T-helper 1 cell treated with Interleukin-12 subunit alpha and Interleukin-12 subunit beta and Interleukin-4 antibody, amounts not matched to agents 30 μg/mL and 1 μg/mL, for 36 hours (primary cell): ENCODE results near the gene CTSW.
A peak's percentile ranks its signal among the peaks of the same experiment; 100 is the strongest.

ENCODE experiments used
- H3K27ac Mint-ChIP-seq: one replicate; pipeline ENCODE4 v1.8.0; 2021; ENCODE audit warnings: mild to moderate bottlenecking, mixed read lengths
- H3K27me3 Mint-ChIP-seq: one replicate; pipeline ENCODE4 v1.8.0; 2021; ENCODE audit warnings: low read depth, mixed read lengths
- H3K36me3 Mint-ChIP-seq: one replicate; pipeline ENCODE4 v1.8.0; 2021; ENCODE audit warnings: low read depth, mixed read lengths
- H3K4me1 Mint-ChIP-seq: one replicate; pipeline ENCODE4 v1.8.0; 2021; ENCODE audit warnings: low read depth, mixed read lengths
- H3K4me3 Mint-ChIP-seq: one replicate; pipeline ENCODE4 v1.8.0; 2021; ENCODE audit warnings: mild to moderate bottlenecking, moderate library complexity, mixed read lengths
- H3K9me3 Mint-ChIP-seq: one replicate; pipeline ENCODE4 v1.8.0; 2021; ENCODE audit warnings: mixed read lengths

The CTSW gene

DNA sequence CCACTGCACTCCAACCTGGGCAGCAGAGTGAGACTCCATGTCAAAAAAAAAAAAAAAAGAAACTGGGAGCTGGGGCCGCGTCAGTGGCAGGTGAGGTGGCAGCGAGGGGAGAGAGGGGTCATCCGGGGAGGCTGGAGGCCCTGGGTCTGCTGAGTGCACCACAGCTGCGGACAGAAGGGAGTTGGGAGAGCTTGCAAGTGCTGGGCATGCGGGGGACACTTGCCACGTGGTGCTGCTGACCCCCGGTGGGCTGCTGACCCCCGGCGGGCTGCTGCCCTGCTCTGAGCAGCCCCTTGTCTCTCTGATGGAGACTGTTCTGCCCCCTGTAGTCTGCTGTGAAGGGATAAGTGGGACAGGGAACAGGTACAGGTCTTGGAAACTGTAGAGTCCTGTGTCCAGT is 42.2 kb downstream of the CTSW start:
- peaks cover 19% of the 10 kb centered on the region for H3K36me3 Mint-ChIP-seq
- peak overlapping the region; percentile 17 for H3K27ac Mint-ChIP-seq
- H3K4me1 Mint-ChIP-seq, result peaks cover 13% of the 10 kb centered on the region
- H3K4me3 Mint-ChIP-seq, result no peak overlapping the region
- no peaks in the 10 kb centered on the region for H3K9me3 Mint-ChIP-seq
- H3K27me3 Mint-ChIP-seq, result no peaks in the 10 kb centered on the region

- peaks cover 13% of the 10 kb centered on the region for H3K4me1 Mint-ChIP-seq
- peaks cover 21% of the 10 kb centered on the region for H3K36me3 Mint-ChIP-seq
- H3K27me3 Mint-ChIP-seq, result no peaks in the 10 kb centered on the region
- no peak overlapping the region for H3K4me3 Mint-ChIP-seq
- H3K9me3 Mint-ChIP-seq, result no peaks in the 10 kb centered on the region
- H3K27ac Mint-ChIP-seq, result no peak overlapping the region
Observed at GRCh38 chr11:65922565-65922964, 42.9 kb downstream of the CTSW start.

DNA sequence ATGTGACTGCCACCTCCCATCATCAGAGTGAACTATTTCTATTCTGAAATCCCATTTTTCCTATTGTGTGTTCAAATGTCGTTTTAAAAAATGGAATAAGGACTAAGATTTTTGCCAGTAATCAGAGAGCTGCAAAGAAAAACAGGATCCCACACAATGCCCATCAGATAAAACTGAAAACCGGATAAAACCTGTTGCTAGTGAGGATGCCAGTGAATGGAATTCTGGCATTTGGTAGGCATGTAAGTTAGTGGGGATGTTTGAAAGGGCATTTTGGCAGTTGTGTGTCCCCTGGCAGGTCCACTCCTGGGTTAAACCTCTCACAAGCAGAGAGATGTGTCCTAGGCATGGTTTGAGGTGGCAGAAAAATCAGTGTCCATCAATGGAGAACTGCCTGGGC is 45.8 kb downstream of the CTSW start:
- Mint-ChIP-seq H3K9me3 (no peaks in the 10 kb centered on the region), H3K4me1 (peaks cover 29% of the 10 kb centered on the region), H3K36me3 (peaks cover 19% of the 10 kb centered on the region), H3K4me3 (no peak overlapping the region), H3K27me3 (no peaks in the 10 kb centered on the region), H3K27ac (peak overlapping the region; percentile 20)

DNA sequence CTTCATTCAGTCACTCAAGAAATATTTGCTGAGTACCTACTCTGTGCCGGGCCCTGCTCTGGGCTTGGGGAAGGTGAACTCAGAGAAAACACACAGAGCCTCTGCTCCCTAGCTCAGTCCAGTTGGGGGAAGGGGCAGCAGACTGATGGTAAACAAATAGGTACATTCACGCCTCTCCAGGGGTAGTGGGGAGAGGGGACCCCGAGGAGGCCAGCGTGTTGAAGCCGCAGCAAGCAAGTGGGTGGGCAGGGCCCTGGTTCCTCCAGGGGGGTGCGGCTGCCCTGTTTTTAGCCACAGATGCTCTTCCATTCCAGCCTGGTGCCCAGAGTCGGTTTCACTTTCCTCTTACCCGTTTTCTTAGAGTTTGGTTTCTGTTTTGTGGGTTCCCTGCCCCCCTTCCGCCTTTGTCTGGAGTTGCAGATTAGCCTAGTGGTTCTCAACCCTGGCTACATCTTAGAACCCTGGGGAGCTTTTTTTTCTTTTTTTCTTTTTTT is 48.3 kb downstream of the CTSW start:
- H3K36me3 Mint-ChIP-seq, result peaks cover 9% of the 10 kb centered on the region
- H3K27me3 Mint-ChIP-seq, result no peaks in the 10 kb centered on the region
- H3K9me3 Mint-ChIP-seq, result no peaks in the 10 kb centered on the region
- peak overlapping the region; percentile 89 for H3K27ac Mint-ChIP-seq
- peak overlapping the region; percentile 70 for H3K4me3 Mint-ChIP-seq
- peaks cover 31% of the 10 kb centered on the region for H3K4me1 Mint-ChIP-seq

DNA sequence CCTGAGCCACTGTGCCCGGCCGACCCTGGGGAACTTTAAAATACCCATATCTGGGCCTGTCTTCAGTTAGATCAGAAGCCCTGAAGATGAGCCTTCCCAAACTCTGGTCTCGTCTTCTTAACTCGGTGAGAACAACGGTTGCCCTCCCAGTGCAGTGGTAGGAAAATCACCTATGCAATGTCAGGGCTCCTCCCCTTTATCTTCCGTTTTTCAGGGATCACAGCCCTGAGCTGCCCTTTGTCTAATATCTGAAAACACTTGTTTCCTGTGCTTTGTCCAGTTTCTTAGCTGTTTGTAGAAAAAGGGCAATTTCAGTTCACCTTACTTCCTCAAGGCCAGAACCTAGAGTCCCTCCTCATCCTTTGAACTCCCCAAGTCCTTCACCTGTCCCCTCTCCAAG is 49.0 kb downstream of the CTSW start:
- Mint-ChIP-seq H3K9me3 (no peaks in the 10 kb centered on the region), H3K4me1 (peaks cover 31% of the 10 kb centered on the region), H3K4me3 (peak overlapping the region; percentile 70)

GRCh38 chr11:65931773-65932557 is 52.3 kb downstream of the CTSW start:
- Mint-ChIP-seq H3K27ac (peak overlapping the region; percentile 69), H3K4me3 (no peak overlapping the region)

More for the DNA sequence above, 49.0 kb downstream of the CTSW start:
- Mint-ChIP-seq H3K27ac (peak overlapping the region; percentile 89), H3K36me3 (peaks cover 5% of the 10 kb centered on the region), H3K27me3 (no peaks in the 10 kb centered on the region)

GRCh38 chr11:65932558-65932919 is 52.9 kb downstream of the CTSW start:
- Mint-ChIP-seq H3K4me3 (no peak overlapping the region), H3K9me3 (no peaks in the 10 kb centered on the region), H3K36me3 (peaks cover 1% of the 10 kb centered on the region), H3K27ac (no peak overlapping the region), H3K27me3 (peaks cover 4% of the 10 kb centered on the region), H3K4me1 (peaks cover 23% of the 10 kb centered on the region)

More at GRCh38 chr11:65931773-65932557, 52.3 kb downstream of the CTSW start:
- peaks cover 28% of the 10 kb centered on the region for H3K4me1 Mint-ChIP-seq
- H3K9me3 Mint-ChIP-seq, result no peaks in the 10 kb centered on the region
- no peaks in the 10 kb centered on the region for H3K27me3 Mint-ChIP-seq
- H3K36me3 Mint-ChIP-seq, result peaks cover 4% of the 10 kb centered on the region
